Measurements from ENCODE around the gene TAGAP. TPM values are rescaled to one million over a fixed set of nuclear protein-coding genes. Genes with fewer than 3 reads are reported as not detected.

The TAGAP gene
- total RNA-seq, 1 donor from 2014 or later, result 4.9 TPM

DNA sequence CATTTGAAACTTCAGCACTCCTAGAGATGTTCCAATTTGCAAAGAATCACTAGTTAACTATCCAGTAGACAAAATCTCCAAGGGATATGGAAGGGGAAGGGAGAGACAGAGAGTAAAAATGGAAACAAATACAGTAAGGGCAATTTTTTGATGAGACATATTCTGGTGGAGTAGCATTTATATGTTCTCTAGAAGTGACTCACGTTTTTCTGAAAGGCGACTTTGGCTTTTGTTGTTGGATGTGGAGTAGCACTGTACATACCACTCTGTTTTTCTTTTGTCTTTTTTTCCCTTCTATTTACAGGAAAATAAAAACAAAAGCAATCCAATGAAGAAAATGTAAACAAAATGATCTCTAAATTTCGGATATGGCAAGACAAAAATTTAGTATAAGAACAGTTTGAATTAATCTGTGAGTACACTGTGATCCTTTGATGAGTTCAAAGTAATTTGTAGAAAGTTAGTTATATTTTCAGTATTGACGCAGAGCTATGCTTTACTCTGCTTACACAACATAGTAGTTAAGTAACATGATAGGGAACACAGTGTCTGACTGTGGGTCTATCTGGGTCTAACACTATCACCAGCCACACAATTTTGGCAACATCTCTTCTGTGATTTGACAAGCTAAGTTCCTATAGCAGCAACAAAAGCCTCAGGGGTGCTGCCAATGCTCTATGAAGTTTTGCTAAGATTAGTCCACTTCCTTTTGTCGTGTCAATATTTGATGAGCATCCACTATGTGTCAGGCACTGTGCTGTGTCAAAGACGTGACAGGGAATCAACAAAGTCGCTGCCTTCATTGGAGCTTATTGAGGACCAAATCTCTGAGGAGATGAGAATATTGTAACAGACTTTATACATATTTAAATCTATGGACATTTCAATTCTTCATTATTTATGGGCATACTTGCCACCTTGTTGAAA lies 27.3 kb upstream of the TAGAP start:
- DNase-seq (ENCODE audit: low spot score), result no peak

DNA sequence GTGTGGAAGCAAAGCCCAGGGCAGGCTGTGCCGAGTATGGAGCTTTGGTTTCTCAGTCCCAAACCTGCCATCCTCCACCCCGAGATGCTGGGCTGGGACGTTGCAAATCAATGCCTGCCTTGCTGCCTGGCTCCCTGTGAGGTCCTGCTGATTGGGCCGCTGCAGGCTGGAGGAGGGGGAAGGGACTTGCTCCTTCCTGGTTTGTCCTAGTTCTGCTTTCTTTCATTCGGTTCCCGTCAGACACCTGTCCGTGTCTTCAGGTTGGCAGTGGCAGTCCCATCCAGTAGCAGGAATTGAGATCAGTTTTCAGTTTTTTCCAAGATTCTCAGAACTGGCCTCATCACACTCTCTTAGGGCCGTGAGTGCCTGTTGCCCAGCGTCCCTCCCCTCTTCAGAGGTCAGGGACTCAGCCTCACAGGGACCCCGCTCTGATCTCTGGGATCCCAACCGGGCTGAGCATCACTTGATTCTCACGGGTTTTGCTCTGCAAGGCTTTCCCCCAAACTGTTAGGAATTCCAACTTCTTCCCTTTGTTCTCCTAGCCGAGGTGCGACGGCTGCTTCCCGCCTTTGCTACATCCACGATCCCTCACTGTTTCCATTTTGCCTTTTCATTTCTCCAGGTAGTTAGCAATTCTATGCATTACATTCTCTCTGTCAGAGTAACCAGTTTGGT lies 24.2 kb upstream of the TAGAP start:
- no peak for DNase-seq (ENCODE audit: low spot score)

DNA sequence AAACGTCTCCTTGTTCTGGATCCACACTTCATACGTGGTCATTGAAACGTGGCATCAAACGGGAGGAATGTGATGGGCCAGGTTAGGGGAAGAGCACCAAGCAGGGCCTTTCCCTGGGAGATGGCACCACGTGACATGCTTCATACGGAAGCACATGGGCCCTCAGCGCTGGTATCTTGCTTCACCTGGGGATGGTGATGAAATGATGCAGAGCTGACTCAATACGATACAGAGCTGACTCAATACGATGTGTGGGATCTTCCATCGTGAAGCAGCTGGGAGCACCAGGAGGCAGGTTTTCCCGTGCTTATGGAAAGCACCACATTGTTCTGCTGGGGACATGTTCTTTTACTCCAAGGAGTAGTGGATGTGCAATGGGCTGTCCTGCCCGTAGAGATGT lies 22.5 kb upstream of the TAGAP start:
- DNase-seq (ENCODE audit: low spot score), result no peak

DNA sequence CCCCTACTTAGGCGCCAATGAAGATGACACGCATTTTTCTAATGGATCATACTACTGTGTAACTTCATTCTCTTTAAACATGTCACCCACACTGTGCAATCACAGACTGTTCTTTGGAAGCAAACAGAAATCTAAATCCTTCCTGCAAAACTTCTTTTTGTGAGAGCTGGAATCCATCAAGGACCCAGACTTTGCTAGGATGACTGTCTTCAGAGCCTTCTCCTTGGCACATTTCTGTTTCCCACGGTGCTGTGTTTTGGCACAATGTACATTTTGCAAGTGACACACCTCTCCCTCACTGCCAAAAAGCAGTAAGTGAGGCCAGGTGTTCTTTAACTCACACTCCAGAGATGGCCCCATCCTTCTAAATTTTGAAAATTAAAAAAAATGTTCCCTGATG lies 21.7 kb upstream of the TAGAP start:
- no peak for DNase-seq (ENCODE audit: low spot score)

DNA sequence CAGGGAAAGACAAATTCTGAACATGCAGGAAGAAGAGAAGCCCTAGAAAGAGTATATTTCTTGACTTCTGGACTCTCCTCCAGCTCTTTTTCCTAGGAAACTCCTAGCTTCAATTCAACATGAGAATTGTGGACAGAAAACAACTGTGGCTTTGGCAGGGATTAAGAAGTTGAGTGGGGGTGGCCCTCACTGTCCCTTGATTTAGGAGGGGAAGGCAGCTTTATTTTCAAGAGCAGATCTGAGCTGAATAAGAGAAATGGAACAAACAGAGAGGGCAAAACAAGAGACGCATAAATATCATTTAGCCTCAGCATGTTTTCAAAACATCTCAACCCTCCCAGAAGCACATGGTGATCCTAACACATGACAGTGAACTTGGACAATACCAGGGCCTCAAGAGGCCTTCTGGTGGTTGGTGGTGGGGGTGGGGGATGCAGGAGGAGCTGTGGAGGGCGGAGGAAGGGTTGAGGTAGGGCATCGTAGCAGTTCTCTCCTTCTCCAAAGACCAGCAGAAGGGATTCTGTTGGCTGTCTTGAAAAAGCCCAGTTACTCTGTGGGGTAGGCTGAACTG lies 21.1 kb upstream of the TAGAP start:
- no peak for DNase-seq (ENCODE audit: low spot score)

DNA sequence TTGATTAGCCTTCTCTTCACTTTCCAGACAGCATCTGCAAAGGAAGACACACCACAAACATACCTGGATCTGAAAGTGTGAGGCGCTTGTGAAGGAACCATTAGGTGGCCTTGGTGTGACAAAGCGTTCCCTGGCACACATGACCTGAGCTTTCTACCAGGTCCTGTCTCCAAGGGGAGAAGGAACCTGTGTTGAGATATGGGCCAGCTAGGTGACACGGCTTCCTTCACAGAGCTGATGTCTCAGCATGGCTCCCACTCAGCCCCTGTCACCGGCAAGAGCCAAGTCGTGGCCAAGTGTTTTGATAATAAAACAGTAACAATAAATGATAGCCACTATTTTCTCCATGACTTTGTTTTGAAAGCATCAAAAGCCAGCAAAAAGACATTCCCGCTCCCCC lies 20.3 kb upstream of the TAGAP start:
- DNase-seq (ENCODE audit: low spot score), result no peak

DNA sequence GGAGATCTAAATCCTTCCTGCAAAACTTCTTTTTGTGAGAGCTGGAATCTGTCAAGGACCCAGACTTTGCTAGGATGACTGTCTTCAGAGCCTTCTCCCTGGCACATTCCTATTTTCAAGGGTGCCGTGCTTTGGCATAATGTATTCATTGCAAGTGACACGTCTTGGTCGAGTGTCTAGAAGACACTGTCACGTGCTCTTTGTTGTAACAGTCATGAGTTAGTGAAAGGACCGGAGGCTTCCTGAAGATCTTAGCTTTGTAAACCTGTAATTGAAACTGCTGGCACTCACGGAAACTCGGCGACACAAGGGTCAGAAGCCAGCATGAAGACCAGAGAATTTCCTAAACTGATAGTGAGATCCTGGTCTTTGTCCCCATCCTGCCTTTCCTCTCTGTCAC lies 19.7 kb upstream of the TAGAP start:
- DNase-seq (ENCODE audit: low spot score), result no peak

DNA sequence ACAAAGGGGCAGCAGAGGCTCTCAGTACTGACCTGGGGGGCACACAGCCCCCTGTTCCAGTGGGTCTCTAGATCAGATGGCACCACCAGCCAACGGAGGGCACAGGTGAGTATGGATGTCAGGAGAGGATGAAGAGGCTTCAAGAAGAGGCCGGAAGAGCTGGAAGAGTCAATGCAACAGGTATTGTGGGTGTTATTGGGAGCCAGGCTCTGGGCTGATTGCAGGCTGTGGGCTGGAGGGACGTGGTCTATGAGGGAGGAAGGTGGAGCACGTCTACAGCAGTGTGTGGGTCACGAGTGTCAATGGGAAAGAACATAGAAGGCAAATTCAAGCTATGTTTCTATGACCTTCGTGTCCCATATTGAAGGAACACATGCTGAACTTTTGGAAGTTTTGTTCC lies 18.8 kb upstream of the TAGAP start:
- DNase-seq (ENCODE audit: low spot score), result no peak

DNA sequence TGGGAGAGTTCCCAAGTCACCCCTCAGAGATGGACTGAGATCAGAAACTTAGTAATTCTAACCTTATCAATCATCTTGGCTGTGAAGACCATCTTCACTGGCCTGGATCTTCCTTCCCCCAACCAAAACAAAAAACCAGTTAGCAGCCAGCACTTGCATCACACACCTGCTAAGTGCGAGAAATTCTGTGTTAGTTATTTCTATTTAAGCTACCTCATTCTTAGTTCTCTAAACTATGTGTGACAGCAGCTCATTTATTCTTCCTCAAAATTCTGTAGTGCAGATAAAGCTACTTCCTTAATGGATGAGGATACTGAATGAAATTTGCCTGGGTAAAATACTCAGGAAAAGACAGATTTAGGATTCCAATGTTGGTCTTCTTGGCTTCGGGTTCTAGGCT lies 18.2 kb upstream of the TAGAP start:
- DNase-seq (ENCODE audit: low spot score), result no peak

DNA sequence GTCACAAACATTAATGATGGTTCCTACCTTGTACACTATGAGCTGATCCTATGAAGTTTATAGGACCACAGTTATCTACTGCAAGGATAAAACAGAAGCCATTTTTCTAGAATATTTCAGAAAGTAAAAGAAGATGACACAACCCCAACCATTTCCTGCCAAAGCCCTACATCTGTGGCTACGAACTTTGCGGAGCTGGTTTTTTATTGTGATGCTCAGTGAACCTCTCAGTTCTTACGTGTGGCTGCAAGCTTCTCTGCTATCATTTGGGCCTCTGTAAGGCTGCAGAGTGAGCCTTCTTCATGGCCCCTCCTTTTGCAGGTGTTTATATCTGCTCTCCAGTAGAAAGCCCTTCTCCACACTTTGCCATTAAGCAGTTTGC lies 17.8 kb upstream of the TAGAP start:
- no peak for DNase-seq (ENCODE audit: low spot score)

DNA sequence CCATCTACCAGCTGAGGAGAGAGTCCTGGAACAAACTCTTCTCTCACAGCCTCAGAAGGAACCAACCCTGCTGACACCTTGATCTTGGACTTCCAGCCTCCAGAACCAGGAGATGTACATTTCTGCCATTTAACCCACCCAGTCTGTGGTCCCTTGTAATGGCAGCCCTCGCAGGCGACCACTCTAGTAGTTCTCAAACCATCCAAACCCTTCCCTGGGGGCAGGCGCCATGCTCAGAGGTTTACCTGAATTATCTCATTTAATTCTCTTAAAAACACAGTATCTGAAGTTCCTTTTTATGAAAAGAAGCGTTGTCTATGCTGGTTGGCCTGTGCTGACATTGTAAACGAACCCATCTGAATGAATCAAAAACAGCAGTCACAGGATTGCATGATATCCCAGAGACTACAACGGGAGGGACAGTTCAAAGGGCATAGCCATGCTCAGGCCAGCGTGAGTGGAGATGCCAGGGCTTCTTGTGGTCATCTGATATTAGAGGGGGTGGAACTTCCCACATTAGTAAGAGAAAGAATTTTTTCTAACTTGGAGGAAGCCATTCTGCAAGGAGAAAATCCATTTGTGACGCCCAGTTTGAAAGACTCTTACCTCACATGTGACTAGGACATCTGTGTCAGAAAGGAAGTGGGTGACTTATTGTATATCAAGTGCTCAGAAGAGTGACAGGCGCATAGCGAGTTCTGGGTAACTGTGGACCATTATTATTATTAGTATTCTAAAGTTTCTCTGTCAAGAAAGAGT lies 17.2 kb upstream of the TAGAP start:
- DNase-seq (ENCODE audit: low spot score), result no peak

DNA sequence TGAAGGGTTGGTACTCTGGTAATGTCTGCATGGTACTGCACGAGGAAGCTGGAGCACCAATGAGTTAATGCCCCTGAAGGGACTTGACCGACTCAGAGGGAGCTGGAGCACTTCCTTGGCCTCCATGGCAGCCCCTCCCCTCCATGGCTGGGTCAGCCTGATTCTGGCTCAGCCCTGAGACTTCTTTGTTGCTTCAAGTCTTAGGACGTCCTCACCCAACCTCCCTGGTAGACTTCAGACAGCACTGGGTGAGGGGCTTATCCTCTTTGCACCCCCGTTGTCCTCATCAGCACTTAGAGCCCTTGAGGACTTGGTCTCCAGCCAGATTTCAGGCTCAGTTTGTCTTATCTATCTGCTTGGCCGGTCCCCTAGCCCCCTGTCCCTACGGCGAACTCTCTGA lies 16.4 kb upstream of the TAGAP start:
- DNase-seq (ENCODE audit: low spot score), result no peak

DNA sequence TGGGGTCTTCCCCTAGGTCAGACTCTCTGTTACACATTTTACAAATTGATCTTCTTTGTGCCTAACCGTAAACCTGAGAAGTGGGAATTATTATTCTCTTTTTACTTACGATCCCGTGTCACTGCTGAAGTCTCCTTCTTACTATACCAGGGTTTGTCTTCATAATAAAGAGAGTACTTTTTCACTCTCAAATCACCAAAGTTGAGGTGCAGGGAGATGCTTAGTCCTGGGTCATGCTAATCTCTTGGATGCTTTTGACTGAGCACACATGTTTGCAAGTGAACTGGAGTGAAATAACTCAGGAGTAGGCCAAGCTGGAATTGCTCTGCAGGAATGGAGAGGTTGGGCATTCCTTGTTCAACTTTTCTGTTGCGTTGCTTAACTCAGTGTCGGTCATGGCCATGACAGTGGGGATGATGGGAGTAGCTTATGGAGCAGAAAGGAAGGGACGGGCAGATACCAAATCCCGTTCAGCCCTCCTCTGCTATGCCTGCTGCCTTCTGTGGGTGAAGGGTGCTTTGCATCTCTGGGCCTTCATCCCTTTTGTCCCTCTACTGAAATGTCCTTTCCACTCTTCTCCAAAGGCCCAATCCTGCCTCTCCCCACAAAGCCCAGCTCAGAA lies 15.2 kb upstream of the TAGAP start:
- no peak for DNase-seq (ENCODE audit: low spot score)

DNA sequence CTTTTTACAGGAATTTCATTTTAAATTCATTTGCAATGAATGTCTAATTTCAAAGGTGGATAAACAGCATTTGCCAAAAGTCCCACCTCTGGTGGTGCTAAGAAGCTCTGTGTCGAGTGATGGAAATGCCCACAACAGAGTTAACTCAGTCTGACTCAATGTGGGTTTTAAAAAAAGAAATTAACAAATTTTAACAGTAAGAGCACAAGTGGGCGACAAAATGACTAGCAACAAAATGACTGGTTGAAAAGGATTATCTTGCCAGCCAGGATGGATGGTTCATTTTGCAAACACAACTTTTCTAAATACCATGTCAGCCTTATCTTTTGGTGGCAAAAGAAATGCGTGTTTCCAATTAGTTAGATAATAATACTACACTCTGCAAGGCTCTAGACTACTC lies 14.3 kb upstream of the TAGAP start:
- DNase-seq (ENCODE audit: low spot score), result no peak

DNA sequence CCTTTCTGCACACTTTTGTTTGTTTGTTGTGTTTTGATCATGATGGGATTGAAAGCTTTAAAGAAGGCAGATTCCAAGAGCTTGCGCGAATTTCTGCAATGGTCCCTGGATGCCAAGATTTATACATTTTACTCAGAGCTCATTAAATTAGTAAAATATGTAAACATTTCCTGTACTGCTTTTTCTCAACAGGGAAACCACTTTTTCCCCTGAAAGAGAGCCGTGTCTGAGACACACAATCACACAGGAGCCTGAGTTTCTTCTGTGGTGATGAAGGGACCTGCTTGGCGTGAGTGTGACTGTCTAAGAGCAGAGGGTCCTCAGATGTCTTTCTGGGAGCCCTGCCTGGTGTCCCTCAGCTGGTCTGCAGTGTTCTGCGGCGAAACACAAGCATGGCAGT lies 12.1 kb upstream of the TAGAP start:
- DNase-seq (ENCODE audit: low spot score), result no peak

DNA sequence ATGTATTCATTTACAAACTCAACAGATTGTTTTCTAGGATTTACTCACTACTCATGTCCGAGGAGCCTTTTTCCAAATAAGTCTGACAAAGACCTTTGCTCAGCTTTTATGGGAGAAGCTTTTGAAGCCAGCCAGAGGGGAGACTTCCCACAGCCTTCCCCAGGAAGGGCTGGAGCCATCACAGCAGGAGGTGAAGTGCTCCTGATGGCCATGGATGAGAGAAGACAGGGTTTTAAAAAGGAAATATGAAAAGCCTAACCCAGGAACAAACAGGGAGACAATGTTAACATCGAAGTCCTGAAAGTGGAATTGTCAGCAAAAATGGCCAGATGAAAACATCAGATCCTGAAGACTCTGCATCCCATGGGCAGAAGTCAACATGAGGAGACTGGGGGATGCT lies 11.6 kb upstream of the TAGAP start:
- DNase-seq (ENCODE audit: low spot score), result no peak

DNA sequence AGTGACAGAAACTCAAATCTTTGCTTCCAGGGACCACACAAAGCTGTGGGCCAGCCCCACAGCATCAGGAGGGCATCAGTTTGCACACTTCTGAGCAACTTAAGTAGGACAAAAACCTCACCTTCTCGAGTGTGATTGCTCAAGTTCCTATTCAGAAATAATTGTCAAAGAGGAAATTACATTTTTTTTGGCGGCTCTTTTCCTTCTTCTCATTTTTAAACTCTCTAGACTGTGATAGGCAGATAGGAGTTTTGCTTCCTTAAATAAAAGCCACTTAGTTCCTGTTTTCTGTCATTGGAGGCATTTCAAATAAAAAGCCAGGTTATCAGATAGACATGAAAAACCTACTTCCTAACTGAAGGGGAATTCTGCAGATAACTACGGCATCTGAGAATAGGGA lies 11.2 kb upstream of the TAGAP start:
- no peak for DNase-seq (ENCODE audit: low spot score)

DNA sequence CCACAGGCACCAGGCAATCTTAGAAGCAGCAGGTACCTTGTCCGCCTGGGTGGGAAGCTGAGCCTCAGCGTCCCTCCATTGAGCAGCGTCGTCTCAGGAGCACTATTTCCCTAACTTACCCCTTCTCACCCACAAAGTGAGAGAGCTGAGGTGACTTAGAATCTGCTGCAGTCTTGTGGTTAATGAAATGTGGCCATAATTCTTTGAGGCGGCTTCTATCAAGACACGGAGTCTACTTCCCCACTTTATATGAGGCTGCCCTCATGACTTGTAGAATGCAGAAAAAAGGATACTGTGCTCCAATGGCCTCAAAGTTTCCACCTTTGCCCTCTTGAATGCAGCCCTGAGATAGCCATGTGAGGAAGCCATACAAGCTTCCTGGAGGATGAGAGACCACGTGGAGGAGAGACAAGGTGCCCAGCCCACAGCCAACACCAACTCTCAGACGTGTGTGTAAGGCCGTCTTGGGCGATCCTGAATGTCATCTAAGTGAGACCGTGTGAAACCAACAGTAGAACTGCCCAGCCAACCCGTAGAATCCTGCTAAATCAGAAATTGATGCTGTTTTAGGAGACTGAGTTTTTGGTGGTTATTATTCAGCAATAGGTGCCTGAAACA lies 9.1 kb upstream of the TAGAP start:
- no peak for DNase-seq (ENCODE audit: low spot score)

DNA sequence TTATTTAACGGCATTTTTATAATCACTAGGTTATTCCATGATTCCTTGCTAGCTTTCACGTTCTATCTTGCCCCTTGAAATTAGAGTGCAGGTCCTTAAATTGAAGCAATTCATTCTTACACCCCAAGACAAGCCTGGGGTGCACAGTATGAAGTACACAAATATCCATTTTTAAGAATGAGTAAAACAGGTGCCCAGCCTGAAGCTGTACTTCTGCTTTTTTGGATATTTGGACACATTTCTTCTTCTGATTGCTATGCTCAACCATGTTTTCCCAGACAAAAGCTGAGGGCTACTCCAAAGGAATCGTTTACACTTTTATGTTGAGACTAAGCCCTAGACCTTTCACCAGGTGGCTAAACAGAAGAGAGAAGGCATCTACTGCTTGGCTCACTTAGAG lies 7.9 kb upstream of the TAGAP start:
- DNase-seq (ENCODE audit: low spot score), result no peak

DNA sequence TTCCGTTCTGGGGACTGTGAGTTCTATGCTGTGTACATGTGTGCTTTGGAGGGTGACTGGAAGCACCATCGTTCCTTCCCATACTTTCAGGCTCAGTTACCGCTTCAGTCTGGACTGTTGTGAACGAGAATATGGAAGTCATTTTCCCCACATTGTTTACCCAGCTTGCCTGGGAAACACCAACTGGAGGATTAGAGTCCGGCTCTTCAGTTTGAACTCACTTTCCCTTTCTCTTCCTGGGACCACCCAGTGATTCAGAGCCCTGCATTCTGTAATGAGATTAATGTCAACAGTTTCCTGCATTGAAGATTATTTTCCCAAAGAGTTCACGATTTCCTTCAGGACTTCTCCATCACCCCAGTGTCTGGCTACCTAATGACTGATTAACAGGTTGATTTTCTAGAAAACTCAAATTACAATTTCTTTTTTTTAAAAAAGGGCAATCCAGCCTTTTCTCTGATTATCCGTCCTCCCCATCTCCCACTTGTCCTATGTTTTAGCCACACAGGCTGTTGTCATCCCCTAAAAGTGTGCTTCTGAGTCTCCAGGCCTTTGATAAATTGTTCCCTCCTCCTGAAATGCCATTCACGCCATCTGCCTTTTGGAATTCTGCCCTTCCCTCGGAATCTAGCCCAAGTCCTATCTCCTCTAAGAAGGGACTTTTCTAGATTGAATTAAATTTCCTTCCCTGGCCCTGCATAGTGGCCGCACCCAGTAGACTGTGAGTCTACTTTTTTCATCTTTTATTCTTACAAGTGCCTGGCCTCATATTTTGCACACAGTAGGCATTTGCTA lies 3.3 kb upstream of the TAGAP start:
- DNase-seq (ENCODE audit: low spot score), result no peak

DNA sequence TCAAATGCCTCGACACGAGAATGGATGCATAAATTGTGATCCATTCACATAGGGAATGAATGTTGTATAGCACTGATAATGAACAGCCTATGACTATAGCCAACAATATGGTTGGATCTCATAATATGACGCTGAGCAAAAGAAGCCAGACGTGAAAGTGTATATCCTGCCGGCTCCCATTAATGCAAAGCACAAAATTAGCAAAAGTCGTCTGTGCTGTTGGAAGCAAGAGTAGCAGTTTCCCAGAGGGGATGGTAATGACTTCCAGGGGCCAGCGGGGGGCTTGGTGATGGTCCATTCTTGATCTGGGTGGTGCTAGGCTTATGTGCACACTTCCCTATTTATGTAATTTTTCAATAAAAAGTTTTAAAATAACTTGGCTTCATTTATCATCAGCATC lies 1.0 kb upstream of the TAGAP start:
- DNase-seq (ENCODE audit: low spot score), result no peak

All from ureter (tissue), 1 donor.